AG04449 (cell line): Measurements from ENCODE around the gene ERGIC2.

ENCODE experiments used
- CTCF ChIA-PET: fragments of 350-600 bp; formaldehyde crosslinking; extraction: SDS; loops from one replicate; lab custom pipeline; 2021; ENCODE audit warnings: antibody characterized with exemption; lab: Yijun Ruan, JAX
- POLR2A ChIA-PET: fragments of 400-600, 350-600 bp; formaldehyde crosslinking; extraction: SDS; loops from one replicate; lab custom pipeline; 2020; ENCODE audit warnings: antibody characterized with exemption, inconsistent platforms; lab: Yijun Ruan, JAX
- DNase-seq: peaks from one replicate; pipeline ENCODE4 v3.0.0-alpha.2; 2010; ENCODE audit warnings: low read depth, low spot score
- H3K4me3 ChIP-seq: 2 replicates; pipeline ENCODE4 v1.5.1; 2011; ENCODE audit warnings: low read depth, mild to moderate bottlenecking, control low read depth, low read length
- TF ChIP-seq, protein P1 (sequence below): IDR thresholded peaks from one replicate; pipeline ENCODE4 v1.5.1; 2011; ENCODE audit warnings: mild to moderate bottlenecking, moderate library complexity, low read length, control low read depth, inconsistent platforms; ENCODE audit not compliant: insufficient read depth; ENCODE audit errors: missing control alignments

The ERGIC2 gene

DNA sequence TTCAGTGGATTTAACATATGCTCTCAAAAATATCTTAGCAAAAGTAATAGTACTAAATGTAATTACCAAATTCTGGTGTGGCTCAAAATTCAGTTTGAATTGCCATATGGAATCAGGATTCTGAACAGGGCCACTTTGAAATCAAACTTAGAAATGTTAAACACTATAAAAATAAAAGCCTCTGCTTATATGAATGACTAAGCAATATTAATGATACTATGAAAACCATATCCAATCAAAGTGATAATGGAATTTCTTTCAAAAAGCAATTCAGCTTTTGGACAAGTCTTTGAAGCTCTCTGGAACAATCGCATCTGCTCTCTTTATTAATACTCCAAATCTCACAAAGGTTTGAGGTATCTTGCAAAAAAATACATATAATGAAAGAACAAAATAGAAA lies 51.6 kb downstream of the ERGIC2 start:
- ChIA-PET CTCF (interaction anchor here (1.1 to 1.4 kb wide), 3 partner anchors 12 to 20 kb away, joined by 4 to 9 read pairs (median 6); no protein-coding TSS in a partner anchor), POLR2A (no interaction called here)
- TF ChIP-seq, protein P1, sequence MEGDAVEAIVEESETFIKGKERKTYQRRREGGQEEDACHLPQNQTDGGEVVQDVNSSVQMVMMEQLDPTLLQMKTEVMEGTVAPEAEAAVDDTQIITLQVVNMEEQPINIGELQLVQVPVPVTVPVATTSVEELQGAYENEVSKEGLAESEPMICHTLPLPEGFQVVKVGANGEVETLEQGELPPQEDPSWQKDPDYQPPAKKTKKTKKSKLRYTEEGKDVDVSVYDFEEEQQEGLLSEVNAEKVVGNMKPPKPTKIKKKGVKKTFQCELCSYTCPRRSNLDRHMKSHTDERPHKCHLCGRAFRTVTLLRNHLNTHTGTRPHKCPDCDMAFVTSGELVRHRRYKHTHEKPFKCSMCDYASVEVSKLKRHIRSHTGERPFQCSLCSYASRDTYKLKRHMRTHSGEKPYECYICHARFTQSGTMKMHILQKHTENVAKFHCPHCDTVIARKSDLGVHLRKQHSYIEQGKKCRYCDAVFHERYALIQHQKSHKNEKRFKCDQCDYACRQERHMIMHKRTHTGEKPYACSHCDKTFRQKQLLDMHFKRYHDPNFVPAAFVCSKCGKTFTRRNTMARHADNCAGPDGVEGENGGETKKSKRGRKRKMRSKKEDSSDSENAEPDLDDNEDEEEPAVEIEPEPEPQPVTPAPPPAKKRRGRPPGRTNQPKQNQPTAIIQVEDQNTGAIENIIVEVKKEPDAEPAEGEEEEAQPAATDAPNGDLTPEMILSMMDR: no peak
- H3K4me3 ChIP-seq: no peak overlapping the region
- DNase-seq: no peak

DNA sequence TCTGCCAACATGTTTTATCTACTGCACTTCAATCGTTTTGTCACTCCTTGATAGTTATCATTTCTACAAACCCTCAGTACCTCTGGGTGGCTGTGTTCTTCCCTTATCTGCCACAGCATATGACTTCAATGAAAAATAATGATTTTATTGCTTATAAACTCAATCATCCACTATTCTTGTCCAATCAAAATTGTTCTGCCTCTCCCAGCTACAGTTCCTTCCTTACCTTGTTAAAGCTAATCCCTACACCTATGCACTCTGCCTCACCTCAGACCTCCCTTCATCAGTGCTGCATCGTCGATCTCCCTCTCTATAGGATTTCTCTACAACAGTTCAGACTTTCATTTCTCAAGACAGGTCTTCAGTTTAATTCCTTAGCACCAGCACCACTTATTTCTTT lies 58.8 kb downstream of the ERGIC2 start:
- H3K4me3 ChIP-seq: no peak overlapping the region
- TF ChIP-seq, protein P1: no peak
- DNase-seq: no peak
- CTCF ChIA-PET: interaction anchor here (1.0 to 1.8 kb wide), 2 partner anchors 9 to 248 kb away, joined by 3 to 8 read pairs; no protein-coding TSS in a partner anchor
- POLR2A ChIA-PET: no interaction called here

DNA sequence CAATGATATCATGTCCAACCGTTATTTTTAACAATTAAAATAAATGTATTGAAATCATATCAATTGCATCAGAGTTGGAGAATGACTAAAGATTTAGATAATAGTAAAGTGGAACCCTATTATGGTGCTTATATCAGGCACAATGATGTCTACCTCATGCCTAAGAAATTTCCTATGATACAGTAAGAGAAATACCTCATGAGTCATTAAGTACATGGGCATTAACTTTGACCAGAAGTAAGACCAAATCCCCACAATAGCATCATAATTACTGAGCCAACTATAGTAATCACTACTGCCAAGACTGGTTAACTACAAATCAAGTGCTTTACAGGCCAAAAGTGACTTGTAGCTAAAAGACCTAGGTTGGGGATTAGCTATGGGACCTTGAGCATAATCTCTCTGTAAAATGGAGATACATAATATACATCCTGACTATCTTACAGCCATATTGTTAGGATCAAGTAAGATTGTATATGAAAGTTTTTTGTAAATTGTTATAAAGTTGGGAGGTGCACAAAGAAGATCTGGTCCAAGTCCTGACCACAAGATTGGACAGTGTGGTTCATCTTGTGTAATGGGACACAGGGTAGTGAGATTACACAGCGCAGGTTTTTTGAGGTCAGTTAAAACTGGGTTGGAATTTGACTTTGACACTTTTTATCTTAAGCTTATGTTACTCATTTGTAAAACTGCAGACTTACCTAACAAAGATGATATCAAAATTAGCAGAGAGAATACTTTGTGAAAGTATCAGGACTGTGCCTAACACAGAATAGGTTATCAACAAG lies 60.5 kb downstream of the ERGIC2 start:
- CTCF ChIA-PET: interaction anchor here (1.2 to 1.8 kb wide), 4 partner anchors 10 to 248 kb away, joined by 3 to 8 read pairs (median 4); no protein-coding TSS in a partner anchor
- POLR2A ChIA-PET: no interaction called here
- TF ChIP-seq, protein P1: no peak
- DNase-seq: peak; percentile 82
- H3K4me3 ChIP-seq: no peak overlapping the region

DNA sequence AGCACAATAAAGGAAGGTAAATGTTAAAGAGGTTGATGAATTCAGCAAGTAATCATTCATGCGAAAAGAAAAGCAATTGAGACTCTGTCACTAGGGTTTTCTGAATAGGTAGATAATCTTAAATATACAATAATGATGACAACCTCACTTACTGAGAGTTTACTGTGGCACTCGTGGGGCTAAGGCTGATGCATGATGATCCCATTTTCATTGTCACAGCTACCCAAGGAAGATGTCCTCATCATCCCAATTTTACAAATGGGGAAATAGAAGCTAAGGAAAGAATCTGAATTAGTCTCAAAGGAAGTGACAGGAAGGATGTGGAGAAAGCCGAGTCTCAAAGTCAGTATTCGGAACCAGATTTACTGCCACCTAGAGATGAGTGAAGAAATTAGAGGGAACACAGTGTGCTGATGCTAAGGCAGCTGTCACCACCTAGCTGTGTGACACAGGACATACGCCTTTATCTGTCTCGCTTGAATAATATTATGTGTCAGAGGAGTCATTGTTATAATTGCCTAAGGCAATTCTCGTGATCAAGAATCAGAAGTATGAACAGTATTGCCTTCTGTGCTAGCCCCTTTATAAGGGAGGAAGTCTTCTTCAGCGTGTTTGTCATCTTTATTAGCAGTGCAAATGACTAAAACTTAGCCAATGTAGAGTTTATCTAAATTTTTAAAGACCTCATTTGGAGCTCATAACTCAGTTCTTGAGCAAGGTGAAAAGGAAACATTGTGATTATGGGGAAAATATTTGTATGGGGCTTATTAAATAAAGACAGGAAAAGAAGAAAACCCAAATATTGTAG lies 63.2 kb downstream of the ERGIC2 start:
- POLR2A ChIA-PET: no interaction called here
- no peak overlapping the region for H3K4me3 ChIP-seq
- TF ChIP-seq, protein P1: peak; percentile 47
- CTCF ChIA-PET: interaction anchor here (0.7 to 3.0 kb wide), 11 partner anchors 11 to 244 kb away, joined by 3 to 29 read pairs (median 5); no protein-coding TSS in a partner anchor
- no peak for DNase-seq

DNA sequence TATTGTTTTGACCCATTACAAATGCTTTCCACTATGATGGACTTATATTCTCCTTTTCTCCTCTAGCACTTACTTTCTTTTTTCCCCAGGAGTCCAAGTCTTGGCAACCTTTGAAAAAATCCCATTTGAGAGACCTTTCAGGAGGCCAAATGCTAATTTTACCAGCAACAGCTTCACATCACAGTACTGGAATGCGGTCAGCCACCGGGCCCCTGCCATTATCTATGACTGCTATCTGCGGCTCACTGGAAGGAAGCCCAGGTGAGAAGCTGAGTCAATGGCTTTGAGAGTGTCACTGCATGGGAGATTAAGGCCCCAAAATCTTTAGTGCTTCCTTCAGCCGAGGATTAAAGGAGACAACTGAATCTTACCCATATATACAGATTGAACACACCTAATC lies 64.2 kb downstream of the ERGIC2 start:
- DNase-seq: peak; percentile 34
- ChIA-PET CTCF (interaction anchor here (1.5 to 3.0 kb wide), 6 partner anchors 10 to 243 kb away, joined by 3 to 29 read pairs (median 10); no protein-coding TSS in a partner anchor), POLR2A (no interaction called here)
- no peak overlapping the region for H3K4me3 ChIP-seq
- TF ChIP-seq, protein P1: no peak
